ENCODE data around the gene HBS1L. TPM values are rescaled to one million over a fixed set of nuclear protein-coding genes. Genes with fewer than 3 reads are reported as not detected.

HBS1L gene
- polyA plus RNA-seq, 1 donor from 2014 or later, result 103 TPM

GRCh38 chr6:135094403-135094821 lies 39.8 kb upstream of the HBS1L start:
- Histone ChIP-seq H3K27ac (ENCODE audit: low read length) (no peak overlapping the region), H2AFZ (ENCODE audit: low read depth, low read length) (no peak overlapping the region), H3K9me3 (ENCODE audit: low read length) (no peaks in the 10 kb centered on the region), H4K20me1 (ENCODE audit: insufficient read depth) (no peaks in the 10 kb centered on the region), H3K27me3 (ENCODE audit: insufficient read depth, low read depth, low read length) (no peaks in the 10 kb centered on the region), H3F3A (ENCODE audit: insufficient read depth, low read length, poor library complexity, severe bottlenecking) (no peaks in the 10 kb centered on the region), H3K36me3 (ENCODE audit: insufficient read depth, low read length) (no peaks in the 10 kb centered on the region), H3K79me2 (replicated peaks; ENCODE audit: insufficient read depth, low read length) (no peaks in the 10 kb centered on the region), H3K9me2 (ENCODE audit: insufficient read depth, low read length) (no peaks in the 10 kb centered on the region), H3K4me2 (ENCODE audit: low read length) (no peak overlapping the region), H3K4me3 (ENCODE audit: low read length) (no peak overlapping the region), H3K9ac (ENCODE audit: low read length) (no peak overlapping the region)
- TF ChIP-seq EP300 (conservative IDR thresholded peaks at IDR 0.05; ENCODE audit: poor library complexity, severe bottlenecking) (no peak), CTCF (IDR thresholded peaks at IDR 0.05; ENCODE audit: poor library complexity, severe bottlenecking) (no peak), POLR2AphosphoS5 (IDR thresholded peaks at IDR 0.05) (no peak), SMC3 (conservative IDR thresholded peaks at IDR 0.05; ENCODE audit: poor library complexity) (no peak), REST (IDR thresholded peaks at IDR 0.05; ENCODE audit: borderline replicate concordance) (no peak), MXI1 (conservative IDR thresholded peaks at IDR 0.05; ENCODE audit: poor library complexity, severe bottlenecking) (no peak), TAF1 (IDR thresholded peaks at IDR 0.05; ENCODE audit: low read depth) (no peak)

- Histone ChIP-seq H2AFZ (ENCODE audit: low read depth, low read length) (no peak overlapping the region), H3K36me3 (ENCODE audit: insufficient read depth, low read length) (no peaks in the 10 kb centered on the region), H3K4me2 (ENCODE audit: low read length) (no peak overlapping the region), H4K20me1 (ENCODE audit: insufficient read depth) (no peaks in the 10 kb centered on the region), H3K27me3 (ENCODE audit: insufficient read depth, low read depth, low read length) (no peaks in the 10 kb centered on the region), H3K9me2 (ENCODE audit: insufficient read depth, low read length) (no peaks in the 10 kb centered on the region), H3K4me3 (ENCODE audit: low read length) (no peak overlapping the region), H3F3A (ENCODE audit: insufficient read depth, low read length, poor library complexity, severe bottlenecking) (no peaks in the 10 kb centered on the region), H3K9ac (ENCODE audit: low read length) (no peak overlapping the region), H3K9me3 (ENCODE audit: low read length) (no peaks in the 10 kb centered on the region), H3K79me2 (replicated peaks; ENCODE audit: insufficient read depth, low read length) (no peaks in the 10 kb centered on the region), H3K27ac (ENCODE audit: low read length) (no peak overlapping the region)
- TF ChIP-seq EP300 (conservative IDR thresholded peaks at IDR 0.05; ENCODE audit: poor library complexity, severe bottlenecking) (no peak), REST (IDR thresholded peaks at IDR 0.05; ENCODE audit: borderline replicate concordance) (no peak)
These were observed 39.0 kb upstream of the HBS1L start for GRCh38 chr6:135093578-135093977.
